ENCODE results near the gene PDAP1. TPM values are rescaled to one million over a fixed set of nuclear protein-coding genes. Genes with fewer than 3 reads are reported as not detected.
"Not testable (repeated sequence)": the region's sequence is repeated elsewhere in the genome, so short reads cannot be mapped to it uniquely, and the experiment has no call there.

Gene PDAP1
- total RNA-seq, 1 experiment from 2014 or later: 54.2 TPM

DNA sequence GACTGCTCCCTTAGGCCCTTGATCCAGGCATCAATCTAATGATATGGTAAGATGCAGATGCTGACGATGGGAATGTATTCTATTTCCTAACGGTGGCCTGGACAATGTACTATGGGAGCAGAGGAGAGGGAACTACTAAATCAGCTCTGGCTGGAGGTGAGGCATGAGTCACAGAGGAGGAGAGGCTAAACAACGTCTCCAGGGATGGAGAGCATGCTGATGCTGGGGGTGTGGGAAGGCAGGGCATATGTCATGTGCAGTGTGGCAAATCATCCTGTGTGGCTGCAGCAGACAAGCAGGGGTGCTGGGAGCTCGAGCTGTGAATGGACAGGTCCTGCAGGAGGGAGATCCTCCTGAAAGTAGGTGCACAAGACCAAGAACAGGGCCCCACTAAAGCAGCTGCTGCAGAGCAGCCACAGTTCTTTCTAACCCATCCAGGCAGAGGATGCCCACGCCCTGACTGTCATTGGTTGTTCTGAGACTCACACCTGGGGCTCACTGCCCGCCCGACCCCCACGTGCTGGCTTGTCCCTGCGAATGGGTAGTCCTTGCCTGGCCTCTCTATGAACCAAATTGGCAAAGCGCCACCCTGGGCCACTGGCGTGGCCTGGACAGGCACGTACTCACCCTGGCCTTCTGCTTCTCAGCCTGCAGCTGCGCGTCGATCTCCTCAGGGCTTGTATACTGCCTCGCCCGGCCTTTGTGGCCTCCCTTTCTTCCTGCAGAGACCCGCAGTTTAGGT, 4.0 kb downstream of the PDAP1 start:
- in situ Hi-C loops (cut with HindIII; ENCODE audit: low pct_unique_long_range_greater_than_20kb, low sequenced_read_pairs): no loop called here
- no peak for DNase-seq (ENCODE audit: low read depth, low spot score)

DNA sequence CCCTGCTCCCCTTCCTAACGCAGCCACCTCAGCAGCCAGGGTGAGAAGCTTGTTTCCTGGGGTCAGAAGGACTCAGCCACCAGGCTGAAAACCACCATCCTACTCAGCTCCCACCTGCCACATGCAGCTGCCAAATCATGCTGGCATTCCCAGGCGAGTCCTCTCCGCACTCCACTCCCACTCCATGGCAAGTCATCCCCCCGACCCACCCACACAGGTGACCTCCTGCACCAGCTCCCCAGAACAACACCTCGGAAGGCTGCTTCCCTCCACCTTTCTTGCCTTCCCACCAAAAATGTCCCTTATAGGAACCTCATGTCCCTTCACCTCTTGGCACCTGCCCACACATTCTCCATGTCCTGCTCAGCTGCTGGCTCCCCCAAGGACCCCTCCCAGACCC, 4.6 kb downstream of the PDAP1 start:
- in situ Hi-C loops (cut with HindIII; ENCODE audit: low pct_unique_long_range_greater_than_20kb, low sequenced_read_pairs): no loop called here

DNA sequence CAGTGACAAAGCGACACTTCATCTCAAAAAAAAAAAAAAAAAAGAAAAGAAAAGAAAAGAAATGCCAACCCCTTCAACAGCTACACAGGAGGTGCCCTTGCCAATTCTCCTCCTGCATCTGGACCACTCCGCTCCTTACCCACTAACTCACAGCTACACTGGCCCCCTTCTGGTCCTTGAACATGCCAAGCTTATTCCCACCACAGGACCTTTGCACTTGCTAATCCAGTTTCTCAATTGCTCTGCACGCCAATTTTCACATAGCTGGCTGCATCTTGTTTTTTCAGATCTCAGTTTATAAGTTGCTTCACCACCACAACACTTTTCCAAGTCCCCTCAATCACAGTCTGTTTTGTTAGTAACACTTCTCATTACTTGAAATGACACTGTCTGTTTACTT, 5.5 kb downstream of the PDAP1 start:
- in situ Hi-C loops (cut with HindIII; ENCODE audit: low pct_unique_long_range_greater_than_20kb, low sequenced_read_pairs): no loop called here
- DNase-seq (ENCODE audit: low read depth, low spot score): no peak

More for the DNA sequence above, 4.6 kb downstream of the PDAP1 start:
- no peak for DNase-seq (ENCODE audit: low read depth, low spot score)

DNA sequence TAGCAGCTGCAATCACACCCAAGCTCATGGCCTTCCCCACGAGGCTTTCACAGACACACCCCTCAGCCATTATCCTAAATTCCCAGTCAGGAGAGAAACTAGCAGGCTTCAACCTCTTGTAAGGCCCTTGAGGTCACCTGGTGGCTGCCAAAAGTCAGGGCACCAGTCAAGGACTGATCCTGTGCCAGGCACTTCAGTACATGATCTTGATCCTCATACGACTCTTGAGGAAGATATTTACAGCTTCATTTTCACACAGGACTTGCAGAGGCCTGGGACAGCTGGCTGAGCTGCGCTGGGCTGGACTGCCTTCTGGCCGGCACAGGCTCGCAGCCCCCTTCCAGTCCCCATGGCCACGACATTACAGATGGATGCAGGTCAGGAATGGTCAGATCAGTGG, 8.8 kb downstream of the PDAP1 start:
- in situ Hi-C loops (cut with HindIII; ENCODE audit: low pct_unique_long_range_greater_than_20kb, low sequenced_read_pairs): no loop called here
- no peak for DNase-seq (ENCODE audit: low read depth, low spot score)

DNA sequence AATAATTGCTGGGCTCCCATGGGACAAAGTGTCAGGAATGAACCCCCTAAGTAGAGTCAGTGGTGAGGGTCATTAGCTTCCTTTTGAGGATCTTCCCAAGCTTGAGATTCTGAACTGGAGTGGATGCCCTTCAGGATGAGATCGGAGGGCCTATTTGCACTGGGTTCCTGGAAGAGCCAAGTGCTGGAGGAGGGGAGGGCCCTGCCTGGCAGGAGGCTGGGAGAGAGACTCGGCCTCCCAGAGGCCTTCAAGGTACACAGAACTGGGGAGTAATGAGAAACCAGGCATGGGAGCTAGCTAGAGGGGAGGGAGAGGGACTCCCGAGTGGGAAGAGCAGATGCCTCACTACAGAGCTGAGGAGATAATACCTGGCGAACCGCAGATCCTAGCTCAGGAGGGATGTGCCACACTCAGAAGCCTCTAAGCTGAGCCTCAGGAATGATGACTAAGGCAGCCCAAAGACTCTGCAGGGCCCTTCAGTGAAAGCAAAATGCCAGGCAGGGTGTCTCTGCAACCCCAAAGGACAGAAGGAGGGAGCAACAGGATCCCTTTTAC, 9.4 kb downstream of the PDAP1 start:
- DNase-seq (ENCODE audit: low read depth, low spot score): peak; percentile 38
- in situ Hi-C loops (cut with HindIII; ENCODE audit: low pct_unique_long_range_greater_than_20kb, low sequenced_read_pairs): no loop called here

- in situ Hi-C loops (cut with HindIII; ENCODE audit: low pct_unique_long_range_greater_than_20kb, low sequenced_read_pairs): no loop called here
- DNase-seq (ENCODE audit: low read depth, low spot score): no peak
These were observed 11.0 kb downstream of the PDAP1 start for GRCh38 chr7:99397297-99397983.

DNA sequence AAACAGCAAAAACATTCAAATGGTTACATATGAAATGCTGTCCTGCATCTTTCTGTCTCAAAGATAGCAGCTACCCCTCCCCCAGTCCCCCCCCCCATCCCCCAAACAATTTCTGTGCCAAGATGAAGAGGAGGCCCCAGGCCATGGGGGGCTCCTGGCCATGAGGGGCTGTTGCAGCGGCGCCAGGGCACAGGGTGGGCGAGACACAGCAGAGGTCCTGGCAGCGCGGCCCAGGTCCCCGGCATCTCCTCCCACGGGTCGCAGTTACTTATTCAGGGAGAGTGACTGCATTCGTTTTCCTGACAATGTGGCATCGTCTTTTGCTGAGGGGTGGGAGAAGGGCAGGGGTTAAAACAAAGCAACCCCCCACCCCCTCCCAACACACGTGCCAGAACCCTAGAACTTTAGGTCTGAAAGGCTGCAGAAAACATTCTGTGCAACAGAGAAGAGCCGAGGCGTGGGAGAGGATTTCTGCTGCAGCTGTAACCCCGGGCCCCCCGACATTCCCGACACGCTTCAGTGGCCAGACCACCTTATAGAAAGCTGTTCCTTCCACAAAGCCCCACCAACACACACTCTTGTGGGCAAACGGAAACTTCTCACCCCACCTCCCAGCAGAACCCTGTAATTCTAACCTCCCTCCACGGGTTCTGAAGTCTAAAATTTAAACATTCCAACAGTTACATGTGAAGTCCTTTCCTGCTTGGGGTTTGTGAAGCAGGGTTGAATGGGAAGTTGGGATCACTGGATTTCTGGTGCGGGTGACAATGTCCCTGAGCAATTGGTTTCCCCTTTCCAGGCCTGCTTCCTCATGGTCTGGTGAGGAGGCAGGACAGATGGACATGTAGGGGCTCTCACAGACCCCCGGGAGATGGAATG, 11.7 kb downstream of the PDAP1 start:
- in situ Hi-C loops (cut with HindIII; ENCODE audit: low pct_unique_long_range_greater_than_20kb, low sequenced_read_pairs): no loop called here
- no peak for DNase-seq (ENCODE audit: low read depth, low spot score)

- in situ Hi-C loops (cut with HindIII; ENCODE audit: low pct_unique_long_range_greater_than_20kb, low sequenced_read_pairs): no loop called here
- peak; percentile 42 for DNase-seq (ENCODE audit: low read depth, low spot score)
These were observed 12.6 kb downstream of the PDAP1 start for GRCh38 chr7:99395616-99396327.

- DNase-seq (ENCODE audit: low read depth, low spot score): no peak
- in situ Hi-C loops (cut with HindIII; ENCODE audit: low pct_unique_long_range_greater_than_20kb, low sequenced_read_pairs): no loop called here
These were observed 14.3 kb downstream of the PDAP1 start for GRCh38 chr7:99394188-99394502.

- in situ Hi-C loops (cut with HindIII; ENCODE audit: low pct_unique_long_range_greater_than_20kb, low sequenced_read_pairs): no loop called here
- no peak for DNase-seq (ENCODE audit: low read depth, low spot score)
These were observed 14.8 kb downstream of the PDAP1 start for GRCh38 chr7:99393355-99394187.

DNA sequence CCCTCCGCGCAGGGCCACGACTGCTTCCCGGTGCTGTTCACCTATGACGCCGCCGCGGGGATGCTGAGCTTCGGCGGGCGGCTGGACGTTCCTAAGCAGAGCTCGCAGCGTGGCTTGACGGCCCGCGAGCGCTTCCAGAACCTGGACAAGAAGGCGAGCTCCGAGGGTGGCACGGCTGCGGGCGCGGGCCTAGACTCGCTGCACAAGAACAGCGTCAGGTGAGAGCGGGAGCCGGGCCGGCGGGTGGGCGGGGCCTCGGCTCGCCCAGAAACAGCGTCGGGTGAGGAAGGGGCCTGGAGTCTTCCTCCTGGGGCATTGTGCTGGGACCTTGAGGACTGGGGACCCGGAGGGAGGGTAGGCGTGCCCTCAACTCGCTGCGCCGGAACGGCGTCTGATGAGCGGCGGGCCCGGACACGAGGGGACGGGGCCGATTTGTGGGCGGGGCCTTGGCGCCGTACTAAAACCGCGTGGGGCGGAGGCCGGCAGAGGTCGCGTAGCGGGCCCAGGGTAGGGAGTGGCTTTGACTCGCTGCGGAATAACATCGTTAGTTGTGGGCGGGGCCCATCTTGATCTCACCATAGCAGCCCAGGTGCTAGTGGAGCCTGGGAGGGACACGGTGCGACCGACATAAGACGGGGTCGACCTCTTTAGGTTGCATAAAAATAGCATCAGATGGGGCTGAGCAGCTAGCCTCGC, 15.6 kb downstream of the PDAP1 start:
- in situ Hi-C loops (cut with HindIII; ENCODE audit: low pct_unique_long_range_greater_than_20kb, low sequenced_read_pairs): no loop called here

GRCh38 chr7:99392046-99392445, 16.4 kb downstream of the PDAP1 start:
- in situ Hi-C loops (cut with HindIII; ENCODE audit: low pct_unique_long_range_greater_than_20kb, low sequenced_read_pairs): no loop called here
- DNase-seq (ENCODE audit: low read depth, low spot score): no peak

More for the DNA sequence above, 15.6 kb downstream of the PDAP1 start:
- DNase-seq (ENCODE audit: low read depth, low spot score): no peak

DNA sequence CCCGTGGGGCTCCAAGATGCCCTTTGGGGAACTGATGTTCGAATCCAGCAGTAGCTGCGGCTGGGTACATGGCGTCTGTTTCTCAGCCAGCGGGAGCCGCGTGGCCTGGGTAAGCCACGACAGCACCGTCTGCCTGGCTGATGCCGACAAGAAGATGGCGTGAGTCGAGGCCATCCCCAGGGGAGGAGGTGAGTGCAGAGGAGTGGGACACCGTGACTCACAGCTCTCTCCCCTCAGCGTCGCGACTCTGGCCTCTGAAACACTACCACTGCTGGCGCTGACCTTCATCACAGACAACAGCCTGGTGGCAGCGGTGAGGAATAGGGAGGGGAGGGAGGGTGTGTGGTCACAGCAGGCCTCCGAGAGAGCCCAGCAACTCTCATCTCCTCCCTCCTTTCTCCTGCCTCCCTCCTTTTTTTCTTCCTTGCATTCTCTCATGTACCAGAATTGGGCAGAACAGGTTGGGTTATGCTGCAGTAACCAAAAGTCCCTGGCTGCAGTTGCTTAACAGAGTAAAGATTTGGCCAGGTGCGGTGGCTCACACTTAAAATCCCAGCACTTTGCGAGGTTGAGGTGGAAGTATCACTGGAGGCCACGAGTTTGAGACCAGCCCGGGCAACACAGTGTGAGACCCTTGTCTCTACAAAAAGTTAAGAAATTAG, 17.3 kb downstream of the PDAP1 start:
- in situ Hi-C loops (cut with HindIII; ENCODE audit: low pct_unique_long_range_greater_than_20kb, low sequenced_read_pairs): no loop called here
- no peak for DNase-seq (ENCODE audit: low read depth, low spot score)

DNA sequence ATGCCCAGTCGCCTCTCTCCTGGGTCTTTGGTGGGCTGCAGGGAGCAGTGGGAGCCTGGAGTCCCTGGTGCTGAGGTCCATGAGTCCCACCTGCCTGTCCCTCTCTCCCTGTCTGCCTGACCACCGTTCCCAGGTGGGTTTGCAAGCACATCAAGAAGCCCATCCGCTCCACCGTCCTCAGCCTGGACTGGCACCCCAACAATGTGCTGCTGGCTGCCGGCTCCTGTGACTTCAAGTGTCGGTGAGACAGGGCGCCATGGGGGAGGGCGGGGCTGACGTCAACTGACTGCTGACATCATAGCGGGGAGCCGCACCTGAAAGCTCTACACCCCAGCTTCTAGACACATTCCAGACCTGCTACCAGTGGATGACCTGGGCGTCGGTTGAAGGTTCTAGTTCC, 18.6 kb downstream of the PDAP1 start:
- no peak for DNase-seq (ENCODE audit: low read depth, low spot score)
- in situ Hi-C loops (cut with HindIII; ENCODE audit: low pct_unique_long_range_greater_than_20kb, low sequenced_read_pairs): no loop called here

DNA sequence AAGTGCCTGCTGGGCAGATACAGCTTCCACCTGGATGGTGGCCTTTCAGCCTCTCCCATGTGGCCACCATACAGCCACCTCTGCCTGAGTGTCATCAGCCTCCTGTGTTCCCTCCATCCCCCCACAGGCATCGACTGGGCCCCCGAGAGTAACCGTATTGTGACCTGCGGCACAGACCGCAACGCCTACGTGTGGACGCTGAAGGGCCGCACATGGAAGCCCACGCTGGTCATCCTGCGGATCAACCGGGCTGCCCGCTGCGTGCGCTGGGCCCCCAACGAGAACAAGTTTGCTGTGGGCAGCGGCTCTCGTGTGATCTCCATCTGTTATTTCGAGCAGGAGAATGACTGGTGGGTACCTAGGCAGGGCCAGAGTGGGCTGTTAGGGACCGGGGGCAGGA, 20.5 kb downstream of the PDAP1 start:
- in situ Hi-C loops (cut with HindIII; ENCODE audit: low pct_unique_long_range_greater_than_20kb, low sequenced_read_pairs): no loop called here
- no peak for DNase-seq (ENCODE audit: low read depth, low spot score)

GRCh38 chr7:99387239-99387635, 21.2 kb downstream of the PDAP1 start:
- DNase-seq (ENCODE audit: low read depth, low spot score); in situ Hi-C loops (cut with HindIII; ENCODE audit: low pct_unique_long_range_greater_than_20kb, low sequenced_read_pairs): not testable (repeated sequence)

Measured in SK-MEL-5 (cell line).